NOMO-1 treated with DMSO at 0.1 percent for 48 hours (cell line): ENCODE measurements around the gene CMTM2.
"Not testable (repeated sequence)": the region's sequence is repeated elsewhere in the genome, so short reads cannot be mapped to it uniquely, and the experiment has no call there.

ENCODE experiments used
- DNase-seq: peaks from one replicate; lab custom pipeline; 2025; ENCODE audit not compliant: unreplicated experiment; lab: John Stamatoyannopoulos, UW

Gene CMTM2

DNA sequence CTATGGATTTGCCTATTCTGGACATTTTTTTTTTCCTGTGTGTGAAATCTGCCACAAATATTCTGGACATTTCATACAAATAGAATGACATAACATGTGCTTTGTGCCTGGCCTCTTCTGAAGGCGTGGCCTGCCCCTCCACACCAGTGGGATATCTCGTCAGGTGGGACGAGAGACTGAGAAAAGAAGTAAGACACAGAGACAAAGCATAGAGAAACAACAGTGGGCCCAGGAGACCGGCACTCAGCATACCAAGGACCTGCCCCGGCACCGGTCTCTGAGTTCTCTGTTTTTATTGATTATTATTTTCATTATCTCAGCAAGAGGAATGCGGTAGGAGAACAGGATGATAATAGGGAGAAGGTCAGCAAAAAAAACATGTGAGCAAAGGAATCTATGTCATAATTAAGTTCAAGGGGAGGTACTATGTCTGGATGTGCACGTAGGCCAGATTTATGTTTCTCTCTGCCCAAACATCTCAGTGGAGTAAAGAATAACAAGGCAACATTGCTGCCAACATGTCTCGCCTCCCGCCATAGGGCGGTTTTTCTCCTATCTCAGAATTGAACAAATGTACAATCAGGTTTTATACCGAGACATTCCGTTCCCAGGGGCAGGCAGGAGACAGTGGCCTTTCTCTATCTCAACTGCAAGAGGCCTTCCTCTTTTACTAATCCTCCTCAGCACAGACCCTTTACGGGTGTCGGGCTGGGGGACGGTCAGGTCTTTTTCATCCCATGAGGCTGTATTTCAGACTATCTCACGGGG is 48.5 kb downstream of the CMTM2 start:
- not testable (repeated sequence) for DNase-seq

DNA sequence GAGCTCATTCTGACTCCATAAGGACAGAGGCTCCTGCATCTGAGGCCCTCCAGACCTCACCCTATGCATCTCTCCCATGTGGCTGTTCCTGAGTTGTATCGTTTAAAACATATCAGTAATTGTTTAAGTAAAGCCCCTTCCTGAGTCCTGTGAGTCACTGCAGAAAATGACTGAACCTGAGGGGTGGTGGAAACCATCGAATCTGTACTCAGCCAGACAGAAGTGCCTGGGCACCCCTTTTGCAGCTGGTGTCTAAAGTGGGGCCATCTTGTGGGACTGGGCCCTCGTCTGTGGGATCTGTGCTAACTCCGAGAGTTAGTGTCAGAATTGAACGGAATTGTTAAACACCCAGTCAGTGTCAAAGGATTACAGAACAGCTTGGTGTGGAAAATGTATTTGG is 50.6 kb downstream of the CMTM2 start:
- DNase-seq, result no peak

DNA sequence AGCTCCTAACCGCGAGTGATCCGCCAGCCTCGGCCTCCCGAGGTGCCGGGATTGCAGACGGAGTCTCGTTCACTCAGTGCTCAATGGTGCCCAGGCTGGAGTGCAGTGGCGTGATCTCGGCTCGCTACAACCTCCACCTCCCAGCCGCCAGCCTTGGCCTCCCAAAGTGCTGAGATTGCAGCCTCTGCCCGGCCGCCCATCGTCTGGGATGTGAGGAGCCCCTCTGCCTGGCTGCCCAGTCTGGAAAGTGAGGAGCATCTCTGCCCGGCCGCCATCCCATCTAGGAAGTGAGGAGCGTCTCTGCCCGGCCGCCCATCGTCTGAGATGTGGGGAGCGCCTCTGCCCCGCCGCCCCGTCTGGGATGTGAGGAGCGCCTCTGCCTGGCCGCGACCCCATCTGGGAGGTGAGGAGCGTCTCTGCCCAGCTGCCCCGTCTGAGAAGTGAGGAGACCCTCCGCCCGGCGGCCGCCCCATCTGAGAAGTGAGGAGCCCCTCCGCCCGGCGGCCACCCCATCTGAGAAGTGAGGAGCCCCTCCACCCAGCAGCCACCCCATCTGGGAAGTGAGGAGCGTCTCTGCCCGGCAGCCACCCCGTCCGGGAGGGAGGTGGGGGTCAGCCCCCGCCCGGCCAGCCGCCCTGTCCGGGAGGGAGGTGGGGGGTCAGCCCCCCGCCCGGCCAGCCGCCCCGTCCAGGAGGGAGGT is 51.4 kb downstream of the CMTM2 start:
- DNase-seq, result not testable (repeated sequence)

DNA sequence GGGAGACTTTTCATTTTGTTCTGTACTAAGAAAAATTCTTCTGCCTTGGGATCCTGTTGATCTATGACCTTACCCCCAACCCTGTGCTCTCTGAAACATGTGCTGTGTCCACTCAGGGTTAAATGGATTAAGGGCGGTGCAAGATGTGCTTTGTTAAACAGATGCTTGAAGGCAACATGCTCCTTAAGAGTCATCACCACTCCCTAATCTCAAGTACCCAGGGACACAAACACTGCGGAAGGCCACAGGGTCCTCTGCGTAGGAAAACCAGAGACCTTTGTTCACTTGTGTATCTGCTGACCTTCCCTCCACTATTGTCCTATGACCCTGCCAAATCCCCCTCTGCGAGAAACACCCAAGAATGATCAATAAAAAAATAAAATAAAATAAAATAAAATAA is 52.3 kb downstream of the CMTM2 start:
- DNase-seq, result not testable (repeated sequence)

DNA sequence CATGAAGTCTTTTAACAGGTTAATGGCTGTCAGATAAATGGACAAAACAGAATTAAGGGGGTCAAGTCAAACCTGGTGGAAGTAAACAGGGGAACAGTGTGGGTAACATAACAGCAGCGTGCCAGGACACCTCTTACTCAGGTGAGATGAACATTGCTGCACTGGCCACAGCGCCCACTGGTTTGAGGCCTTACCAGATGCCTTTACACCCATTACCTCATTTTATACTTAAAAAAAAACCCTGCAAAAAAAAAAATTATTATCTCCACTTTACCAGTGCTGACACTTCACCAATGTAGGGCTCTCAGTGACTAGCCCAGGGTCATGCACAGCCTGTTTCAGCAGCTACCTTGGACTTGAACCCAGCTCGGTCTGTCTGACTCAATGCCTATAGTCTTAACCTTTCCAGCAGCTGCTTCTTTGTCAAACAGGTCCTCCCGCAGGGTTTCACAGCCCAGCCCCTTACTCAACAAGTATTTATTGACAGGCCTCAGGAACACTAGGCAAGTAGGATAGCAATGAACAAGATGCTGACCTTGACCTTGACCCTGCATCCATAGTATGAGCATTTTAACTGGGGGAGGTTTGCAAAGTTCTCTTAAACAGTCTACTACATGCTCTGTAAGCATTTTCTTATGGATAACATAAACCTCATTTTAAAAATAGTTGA is 55.4 kb downstream of the CMTM2 start:
- DNase-seq, result no peak

DNA sequence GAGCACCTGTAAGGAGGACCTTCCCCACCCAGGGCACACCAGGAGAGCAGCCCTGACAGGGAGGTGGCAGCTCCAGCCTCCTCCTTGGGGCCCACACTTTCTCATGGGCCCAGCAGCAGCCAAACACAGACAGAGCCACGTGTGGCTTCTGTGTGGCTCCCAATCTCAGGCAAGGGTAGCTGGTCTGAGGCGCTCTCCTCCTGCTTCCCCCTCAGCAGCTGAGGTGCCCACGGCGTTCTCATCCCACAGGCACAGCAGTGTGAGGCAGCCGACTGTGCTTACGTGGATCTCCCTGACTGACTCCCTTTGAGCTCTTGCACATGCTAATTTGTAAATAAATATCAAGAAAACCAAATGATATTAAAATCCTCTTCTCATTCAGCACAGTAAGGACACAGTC is 56.1 kb downstream of the CMTM2 start:
- no peak for DNase-seq

DNA sequence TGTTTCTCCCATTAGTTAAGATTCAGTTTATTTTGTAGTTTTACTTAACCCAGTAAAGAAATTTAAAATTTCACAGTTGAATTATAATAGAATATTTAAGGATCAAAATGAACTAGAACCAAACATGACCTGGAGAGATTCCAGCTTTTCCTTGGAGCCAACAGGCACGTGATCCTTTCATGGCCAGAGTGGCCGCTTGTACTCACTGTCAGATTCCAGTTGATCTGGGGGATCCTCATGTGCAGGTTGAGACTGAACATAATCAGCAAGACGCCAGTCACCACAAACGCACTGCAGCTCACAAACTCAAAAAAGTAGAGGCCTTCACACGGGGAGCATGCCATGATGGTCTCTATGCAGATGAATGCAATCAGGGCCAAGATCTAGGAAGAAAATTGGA is 56.9 kb downstream of the CMTM2 start:
- no peak for DNase-seq

DNA sequence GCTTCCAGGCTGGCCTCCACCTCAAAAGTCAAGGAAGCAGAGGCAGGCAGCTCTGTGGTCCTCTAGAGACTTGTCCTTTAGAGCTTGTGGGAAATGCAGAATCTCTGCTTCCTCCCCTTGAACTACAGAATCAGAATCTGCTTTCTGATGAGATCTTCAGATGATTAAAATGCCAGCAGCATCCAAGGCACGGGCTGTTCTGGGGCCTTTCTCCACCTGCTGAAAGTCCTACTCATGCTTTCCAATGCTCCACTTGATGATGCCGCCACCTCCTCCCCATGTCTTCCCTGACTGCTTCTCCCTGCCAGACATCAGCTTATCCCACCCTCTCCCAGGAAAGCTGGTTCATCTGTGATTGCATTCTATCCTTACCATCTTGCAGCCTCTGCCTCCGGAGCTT is 58.5 kb downstream of the CMTM2 start:
- no peak for DNase-seq
